H1 (cell line): ENCODE data around the gene MROH8. TPM values are rescaled to one million over a fixed set of nuclear protein-coding genes. Genes with fewer than 3 reads are reported as not detected.

Experiments
- CTCF ChIA-PET: fragments of 300-600 bp; sonication (Branson Sonifier 250); formaldehyde crosslinking; loops from one replicate; lab custom pipeline; 2021; ENCODE audit not compliant: partially characterized antibody; lab: Charles Lee
- POLR2A ChIA-PET: fragments of 300-600 bp; sonication (Branson Sonifier 250); formaldehyde crosslinking; loops from one replicate; lab custom pipeline; 2021; ENCODE audit warnings: inconsistent platforms; ENCODE audit not compliant: partially characterized antibody; lab: Charles Lee
- DNase-seq, 2 experiments: peaks; one replicate each; pipeline versions ENCODE4 v3.0.0 to v3.0.0-alpha.2; 2010 to 2022; ENCODE audit warnings: low spot score in 2 of 2, low read depth in 1 of 2, mixed read lengths in 1 of 2
- FAIRE-seq: peaks from 2 replicates; lab custom pipeline; 2011; peaks lifted over from hg19 to GRCh38; lab: Jason Lieb, UNC
- H2AFZ ChIP-seq: 2 replicates; pipeline ENCODE4 v1.8.1; 2012; ENCODE audit warnings: low read length, inconsistent platforms
- H2AK5ac ChIP-seq: 2 replicates; pipeline ENCODE4 v1.6.1; 2013; ENCODE audit warnings: low read depth, low read length
- H2BK120ac ChIP-seq: replicated peaks from 2 replicates; pipeline ENCODE3; 2013; ENCODE audit warnings: low read depth, low read length, inconsistent platforms
- H2BK12ac ChIP-seq: 2 replicates; pipeline ENCODE4 v1.6.1; 2013; ENCODE audit warnings: low read depth, low read length
- H2BK15ac ChIP-seq: 2 replicates; pipeline ENCODE4 v1.6.1; 2013; ENCODE audit warnings: low read length
- H2BK20ac ChIP-seq: 2 replicates; pipeline ENCODE4 v1.6.1; 2013; ENCODE audit warnings: low read length
- H2BK5ac ChIP-seq: 2 replicates; pipeline ENCODE4 v1.6.1; 2013; ENCODE audit warnings: low read depth, low read length
- H3K14ac ChIP-seq: 2 replicates; pipeline ENCODE4 v1.6.1; 2013; ENCODE audit warnings: inconsistent platforms; ENCODE audit not compliant: insufficient read length
- H3K18ac ChIP-seq: 2 replicates; pipeline ENCODE4 v1.6.1; 2013; ENCODE audit warnings: low read length; ENCODE audit errors: extremely low read depth
- H3K23ac ChIP-seq: 2 replicates; pipeline ENCODE4 v1.6.1; 2013; ENCODE audit warnings: inconsistent platforms; ENCODE audit not compliant: insufficient read length
- H3K23me2 ChIP-seq: 2 replicates; pipeline ENCODE4 v1.6.1; 2013; ENCODE audit warnings: low read depth, low read length
- H3K27ac ChIP-seq: 2 replicates; pipeline ENCODE4 v1.6.1; 2011; ENCODE audit warnings: low read depth, low read length, inconsistent platforms
- H3K27me3 ChIP-seq, 4 experiments: replicated peaks in 1 of 4; 1 replicate in 1 of 4; 2 replicates in 3 of 4; pipeline versions ENCODE4 v1.6.1 to v1.8.1; 2011 to 2013; ENCODE audit warnings: low read length in 3 of 4, mild to moderate bottlenecking in 3 of 4, inconsistent platforms in 2 of 4, mixed read lengths in 2 of 4, moderate library complexity in 1 of 4; ENCODE audit not compliant: control insufficient read depth in 3 of 4, insufficient read depth in 3 of 4; ENCODE audit errors: extremely low read depth in 1 of 4
- H3K36me3 ChIP-seq, 4 experiments: 2 replicates each; pipeline versions ENCODE4 v1.6.1 to v1.8.1; 2011 to 2013; ENCODE audit warnings: mild to moderate bottlenecking in 4 of 4, low read length in 3 of 4, moderate library complexity in 2 of 4, control low read depth in 1 of 4, inconsistent platforms in 1 of 4; ENCODE audit not compliant: insufficient read depth in 4 of 4, control insufficient read depth in 2 of 4
- H3K4ac ChIP-seq: replicated peaks from 2 replicates; pipeline ENCODE3; 2013; ENCODE audit warnings: low read length, low read depth, mixed read lengths, inconsistent platforms; ENCODE audit not compliant: insufficient read length
- H3K4me1 ChIP-seq, 4 experiments: replicated peaks in 1 of 4; 1 replicate in 1 of 4; 2 replicates in 3 of 4; pipeline versions ENCODE4 v1.6.1 to v1.8.1; 2011 to 2013; ENCODE audit warnings: low read length in 3 of 4, inconsistent platforms in 2 of 4, mixed read lengths in 1 of 4; ENCODE audit not compliant: insufficient read depth in 4 of 4, control insufficient read depth in 3 of 4
- H3K4me2 ChIP-seq, 2 experiments: 2 replicates each; pipeline versions ENCODE4 v1.6.1 to v1.8.1; 2011 to 2013; ENCODE audit warnings: low read depth in 2 of 2, low read length in 2 of 2, control low read depth in 1 of 2, inconsistent platforms in 1 of 2, mild to moderate bottlenecking in 1 of 2; ENCODE audit not compliant: insufficient read depth in 1 of 2
- H3K4me3 ChIP-seq, 4 experiments: fragments of 200-600, 300-600 bp in 1 of 4; sonication (generic), shearing (Covaris generic), sonication (Bioruptor Twin) in 1 of 4; 2 replicates each; pipeline versions ENCODE4 v1.5.1 to v1.8.1; 2011 to 2016; ENCODE audit warnings: low read length in 4 of 4, low read depth in 3 of 4, control low read depth in 2 of 4, inconsistent platforms in 2 of 4, mild to moderate bottlenecking in 2 of 4, mixed read lengths in 1 of 4, moderate library complexity in 1 of 4; ENCODE audit not compliant: insufficient read depth in 2 of 4; ENCODE audit errors: extremely low read depth in 1 of 4
- H3K56ac ChIP-seq: replicated peaks from 2 replicates; pipeline ENCODE3; 2013; ENCODE audit warnings: low read depth, mild to moderate bottlenecking, mixed read lengths, low read length, inconsistent platforms; ENCODE audit not compliant: insufficient read length
- H3K79me1 ChIP-seq: 2 replicates; pipeline ENCODE4 v1.6.1; 2013; ENCODE audit warnings: low read depth, low read length, control low read depth
- H3K79me2 ChIP-seq, 2 experiments: 2 replicates each; pipeline versions ENCODE4 v1.6.1 to v1.8.1; 2012 to 2013; ENCODE audit warnings: low read length in 2 of 2, mild to moderate bottlenecking in 2 of 2, inconsistent platforms in 1 of 2; ENCODE audit not compliant: insufficient read depth in 2 of 2, control insufficient read depth in 1 of 2
- H3K9ac ChIP-seq, 4 experiments: replicated peaks in 1 of 4; 1 replicate in 1 of 4; 2 replicates in 3 of 4; pipeline versions ENCODE4 v1.6.1 to v1.8.1; 2011 to 2013; ENCODE audit warnings: low read depth in 3 of 4, low read length in 3 of 4, control low read depth in 2 of 4, mild to moderate bottlenecking in 2 of 4, moderate library complexity in 2 of 4, inconsistent platforms in 1 of 4; ENCODE audit errors: extremely low read depth in 1 of 4
- H3K9me3 ChIP-seq, 2 experiments: 2 replicates each; pipeline versions ENCODE4 v1.6.1 to v1.8.1; 2012 to 2013; ENCODE audit warnings: mild to moderate bottlenecking in 2 of 2, moderate library complexity in 2 of 2, control low read depth in 1 of 2, inconsistent platforms in 1 of 2, low read depth in 1 of 2, low read length in 1 of 2, mixed read lengths in 1 of 2; ENCODE audit not compliant: insufficient read depth in 2 of 2
- H4K20me1 ChIP-seq, 2 experiments: replicated peaks in 1 of 2; 2 replicates each; pipeline versions ENCODE3 to v1.8.1; 2011 to 2013; ENCODE audit warnings: inconsistent platforms in 2 of 2, low read length in 2 of 2, mild to moderate bottlenecking in 1 of 2; ENCODE audit not compliant: insufficient read depth in 2 of 2, control insufficient read depth in 1 of 2
- H4K5ac ChIP-seq: 2 replicates; pipeline ENCODE4 v1.6.1; 2013; ENCODE audit warnings: low read length, low read depth, mixed read lengths, inconsistent platforms; ENCODE audit not compliant: insufficient read length
- H4K8ac ChIP-seq: 2 replicates; pipeline ENCODE4 v1.8.0; 2013; ENCODE audit warnings: mild to moderate bottlenecking, moderate library complexity, low read length, inconsistent platforms; ENCODE audit not compliant: insufficient read depth; ENCODE audit errors: extremely low read depth
- H4K91ac ChIP-seq: replicated peaks from 2 replicates; pipeline ENCODE3; 2013; ENCODE audit warnings: low read length, mixed read lengths, inconsistent platforms; ENCODE audit not compliant: insufficient read length
- CEBPB ChIP-seq: IDR thresholded peaks from 2 replicates; pipeline ENCODE4 v1.6.1; 2012; ENCODE audit warnings: low read depth, low read length
- CHD1 ChIP-seq: IDR thresholded peaks from 2 replicates; pipeline ENCODE4 v1.6.1; 2012; ENCODE audit warnings: low read depth, low read length, improper control_type of control experiment
- CTBP2 ChIP-seq: IDR thresholded peaks from 2 replicates; pipeline ENCODE4 v1.7.0; 2011; ENCODE audit warnings: borderline replicate concordance, mild to moderate bottlenecking, moderate library complexity, mixed read lengths, low read length; ENCODE audit not compliant: insufficient read depth, insufficient read length
- KDM1A ChIP-seq: fragments of 200-600, 300-600 bp; sonication (generic); IDR thresholded peaks from 2 replicates; pipeline ENCODE4 v1.7.1; 2016; ENCODE audit warnings: mild to moderate bottlenecking, low read length, borderline replicate concordance
- SUZ12 ChIP-seq: fragments of 200-600 bp; sonication (generic); IDR thresholded peaks from 2 replicates; pipeline ENCODE4 v1.6.1; 2012; ENCODE audit warnings: mild to moderate bottlenecking, inconsistent platforms, low read length, moderate library complexity, mixed read lengths
- WGBS, 2 experiments: shearing (Covaris generic) in 1 of 2; methylation state at CpG; one replicate each; pipeline versions ENCODE4 v1.1.6 to v1.1.7; 2013 to 2015; ENCODE audit warnings: low lambda C conversion rate in 2 of 2, mixed read lengths in 2 of 2, inconsistent platforms in 1 of 2, low coverage in 1 of 2, missing lambda C conversion rate in 1 of 2; ENCODE audit not compliant: insufficient replicate concordance in 2 of 2, insufficient coverage in 1 of 2, insufficient read length in 1 of 2; ENCODE audit errors: extremely low coverage in 1 of 2, missing lambda C conversion rate in 1 of 2; 5-methylcytosine and 5-hydroxymethylcytosine counted together
- polyA plus RNA-seq, 7 experiments: library from polyadenylated mRNA; depleted of rRNA in 3 of 7; stranded (reverse) in 5 of 7; unstranded in 2 of 7; fragments of >200 nt in 5 of 7; fragments of 200-250 nt in 2 of 7; gene quantifications; 1 replicate in 5 of 7; 2 replicates in 1 of 7; 4 replicates in 1 of 7; pipeline versions ENCODE4 v1.2.1 to v1.2.3, GENCODE V29; 2011 to 2013; ENCODE audit warnings: missing spikeins in 2 of 7, mixed read lengths in 2 of 7
- total RNA-seq: library from RNA; stranded (reverse); fragmentation: NEBNext Ultra II Directional; extraction: Animal tissue kit (Norgen Biotek cat#: 25700); gene quantifications from 2 replicates; pipeline ENCODE4 v1.2.1, GENCODE V29; 2021

The MROH8 gene
- total and polyA plus RNA-seq, 2 of the 8 experiments (the other 6 are each of a cell fraction or from before 2014, with no cell fraction given) = 0.50 to 0.86 TPM

- Histone ChIP-seq H4K5ac (no peak overlapping the region), H4K20me1 (peaks cover 4% of the 10 kb centered on the region in 2 experiments), H3K4me1 (no peaks in the 10 kb centered on the region), H2BK12ac (no peak overlapping the region), H2BK20ac (no peak overlapping the region), H3K14ac (no peak overlapping the region), H2AFZ (no peak overlapping the region), H3K9ac (no peak overlapping the region), H2BK15ac (no peak overlapping the region), H4K8ac (no peak overlapping the region), H3K56ac (no peak overlapping the region), H2BK5ac (no peak overlapping the region), H2AK5ac (no peak overlapping the region), H3K79me2 (no peaks in the 10 kb centered on the region; a peak in 1 of 4 replicates), H2BK120ac (no peak overlapping the region), H3K27me3 (no peaks in the 10 kb centered on the region), H3K4me3 (no peak overlapping the region), H4K91ac (no peak overlapping the region), H3K4ac (no peak overlapping the region), H3K27ac (no peak overlapping the region), H3K79me1 (peaks cover 4% of the 10 kb centered on the region), H3K36me3 (peaks cover 35 to 94% (median 62%) of the 10 kb centered on the region in 4 experiments), H3K9me3 (no peaks in the 10 kb centered on the region), H3K4me2 (no peak overlapping the region), H3K23me2 (no peaks in the 10 kb centered on the region), H3K23ac (no peak overlapping the region), H3K18ac (no peak overlapping the region)
- WGBS, 2 experiments = 98% methylated on average over 3 of the region's 3 CpGs; no CpG with 5 or more reads in 1 of the 2 experiments
- CTCF ChIA-PET = interaction anchor here (0.7 to 2.6 kb wide), 3 partner anchors 13 to 821 kb away, joined by 3 to 13 read pairs (median 8); no protein-coding TSS in a partner anchor
- POLR2A ChIA-PET = interaction anchor here (0.7 to 2.3 kb wide), 2 partner anchors 11 to 36 kb away, joined by 5 to 8 read pairs; no protein-coding TSS in a partner anchor
- DNase-seq (no peak), FAIRE-seq (no peak)
- TF ChIP-seq CTBP2 = no peak
- no peak for TF ChIP-seq CEBPB
- TF ChIP-seq CHD1 = no peak
- TF ChIP-seq KDM1A = no peak
- no peak for TF ChIP-seq SUZ12
These were observed 29.8 kb upstream of the MROH8 start for GRCh38 chr20:37209193-37209592.
